HepG2 (cell line): Measurements from ENCODE around the gene PERP. TPM values are rescaled to one million over a fixed set of nuclear protein-coding genes. Genes with fewer than 3 reads are reported as not detected.

Experiments
- BORCS8-MEF2B ChIP-seq: sonication (generic); formaldehyde crosslinking; IDR thresholded peaks from 2 replicates; pipeline ENCODE4 v1.8.0; 2022; ENCODE audit warnings: mild to moderate bottlenecking, missing genetic modification reagents
- CCDC6 ChIP-seq: sonication (generic); formaldehyde crosslinking; IDR thresholded peaks from 2 replicates; pipeline ENCODE4 v1.8.1; 2022; ENCODE audit warnings: mild to moderate bottlenecking, missing genetic modification reagents, moderate library complexity
- GATAD2A ChIP-seq: IDR thresholded peaks from 2 replicates; pipeline ENCODE4 v1.6.1; 2016
- HNF1B ChIP-seq: sonication (generic); formaldehyde crosslinking; IDR thresholded peaks from 2 replicates; pipeline ENCODE4 v1.5.1; 2020; ENCODE audit warnings: mild to moderate bottlenecking, moderate library complexity, missing genetic modification reagents
- LRRFIP1 ChIP-seq: sonication (generic); formaldehyde crosslinking; conservative IDR thresholded peaks from 2 replicates; pipeline ENCODE4 v1.4.0; 2020; ENCODE audit warnings: missing genetic modification reagents
- NFAT5 ChIP-seq: sonication (generic); formaldehyde crosslinking; IDR thresholded peaks from 2 replicates; pipeline ENCODE4 v1.4.0; 2020; ENCODE audit warnings: missing genetic modification reagents
- PAWR ChIP-seq: sonication (generic); formaldehyde crosslinking; IDR thresholded peaks from 2 replicates; pipeline ENCODE4 v1.4.0; 2020; ENCODE audit warnings: missing genetic modification reagents, mild to moderate bottlenecking, borderline replicate concordance
- SAP130 ChIP-seq: IDR thresholded peaks from 2 replicates; pipeline ENCODE4 v1.6.1; 2016; ENCODE audit warnings: low read depth
- TERF1 ChIP-seq: sonication (generic); formaldehyde crosslinking; IDR thresholded peaks from 2 replicates; pipeline ENCODE4 v1.8.0; 2022; ENCODE audit warnings: mild to moderate bottlenecking, missing genetic modification reagents, moderate library complexity
- ZBED4 ChIP-seq: sonication (generic); formaldehyde crosslinking; IDR thresholded peaks from 2 replicates; pipeline ENCODE4 v1.4.0; 2020; ENCODE audit warnings: missing genetic modification reagents, borderline replicate concordance
- ZEB1 ChIP-seq: IDR thresholded peaks from 2 replicates; pipeline ENCODE4 v1.6.1; 2012; ENCODE audit warnings: mild to moderate bottlenecking, low read depth, inconsistent platforms; ENCODE audit not compliant: insufficient replicate concordance
- ZNF557 ChIP-seq: sonication (generic); formaldehyde crosslinking; IDR thresholded peaks from 2 replicates; pipeline ENCODE4 v1.4.0; 2020; ENCODE audit warnings: missing genetic modification reagents
- ZNF629 ChIP-seq: sonication (generic); formaldehyde crosslinking; conservative IDR thresholded peaks from 2 replicates; pipeline ENCODE4 v1.5.0; 2020; ENCODE audit warnings: missing genetic modification reagents
- ZSCAN21 ChIP-seq: sonication (generic); formaldehyde crosslinking; IDR thresholded peaks from 2 replicates; pipeline ENCODE4 v1.8.0; 2022; ENCODE audit warnings: mild to moderate bottlenecking, missing genetic modification reagents, moderate library complexity, borderline replicate concordance
- polyA plus RNA-seq, 8 experiments: library from polyadenylated mRNA; depleted of rRNA in 3 of 8; stranded (reverse) in 7 of 8; unstranded in 1 of 8; fragments of >200 nt; fragmentation: Illumina TruSeq in 4 of 8; extraction: Trizol in 4 of 8; gene quantifications; 2 replicates each; pipeline versions ENCODE4 v1.2.1 to v1.2.3, GENCODE V29; 2011 to 2016; ENCODE audit warnings: low read depth in 4 of 8, missing spikeins in 1 of 8, mixed read lengths in 1 of 8; ENCODE audit not compliant: insufficient read depth in 1 of 8
- total RNA-seq, 5 experiments: library from RNA; depleted of rRNA; stranded (reverse); fragments of >200 nt; fragmentation: Illumina TruSeq; extraction: Trizol; gene quantifications; 2 replicates each; pipeline ENCODE4 v1.2.3, GENCODE V29; 2016; ENCODE audit warnings: low read depth in 1 of 5

The PERP gene
- total and polyA plus RNA-seq, 2 of the 13 experiments (the other 11 are each of a cell fraction or from before 2014, with no cell fraction given) = 26.0 to 53.0 TPM

- TF ChIP-seq NFAT5 (no peak; the same call in none of the 2 replicates), ZNF557 (no peak), GATAD2A (no peak), ZBED4 (CRISPR knock-in tag) (peak; percentile 94), ZNF629 (CRISPR knock-in tag) (peak; percentile 16; the same call in 1 of the 2 replicates), BORCS8-MEF2B (no peak; the same call in none of the 2 replicates), ZSCAN21 (CRISPR knock-in tag) (peak; percentile 86), TERF1 (CRISPR knock-in tag) (peak; percentile 77; the same call in 1 of the 2 replicates), HNF1B (CRISPR knock-in tag) (peak; percentile 53; the same call in 1 of the 2 replicates), ZEB1 (no peak), CCDC6 (CRISPR knock-in tag) (no peak; the same call in 1 of the 2 replicates), LRRFIP1 (CRISPR knock-in tag) (no peak), PAWR (0 out of 2 replicates have a peak, but pooled peaks have one; percentile 47), SAP130 (peak; percentile 78)
These were observed at the start of gene PERP (continued) for GRCh38 chr6:138107078-138107751.
